Activated CD4-positive, alpha-beta T cell treated with anti-CD3 and anti-CD28 coated beads, Interleukin-2, amount 50 U/mL, for 4 hours (primary cell): ENCODE results near the gene FIZ1.

Source experiments
- DNase-seq, 2 experiments: peaks; one replicate each; pipeline ENCODE4 v3.0.0-alpha.2; 2020

The FIZ1 gene

GRCh38 chr19:55613396-55613795, 14.1 kb upstream of the FIZ1 start:
- no peak for DNase-seq

- DNase-seq, result no peak
Observed at GRCh38 chr19:55611983-55612645, 12.8 kb upstream of the FIZ1 start.

- DNase-seq, result no peak
Observed at GRCh38 chr19:55611300-55611982, 12.1 kb upstream of the FIZ1 start.

GRCh38 chr19:55609326-55609725, 10.0 kb upstream of the FIZ1 start:
- no peak for DNase-seq

GRCh38 chr19:55606817-55607216, 7.5 kb upstream of the FIZ1 start:
- DNase-seq, result no peak

- no peak for DNase-seq
Observed at GRCh38 chr19:55606471-55606787, 7.1 kb upstream of the FIZ1 start.

- DNase-seq, result peak; percentile 59 to 60
Observed at GRCh38 chr19:55605637-55606470, 6.5 kb upstream of the FIZ1 start, which contains the start of gene ZNF865. TSS of gene ZNF865 (plus strand) at chr19:55605647. CDS start at chr19:55613619, 7,972 bp downstream.

- DNase-seq, result peak; percentile 98 to 99
Observed at GRCh38 chr19:55605207-55605636, 5.9 kb upstream of the FIZ1 start.

DNA sequence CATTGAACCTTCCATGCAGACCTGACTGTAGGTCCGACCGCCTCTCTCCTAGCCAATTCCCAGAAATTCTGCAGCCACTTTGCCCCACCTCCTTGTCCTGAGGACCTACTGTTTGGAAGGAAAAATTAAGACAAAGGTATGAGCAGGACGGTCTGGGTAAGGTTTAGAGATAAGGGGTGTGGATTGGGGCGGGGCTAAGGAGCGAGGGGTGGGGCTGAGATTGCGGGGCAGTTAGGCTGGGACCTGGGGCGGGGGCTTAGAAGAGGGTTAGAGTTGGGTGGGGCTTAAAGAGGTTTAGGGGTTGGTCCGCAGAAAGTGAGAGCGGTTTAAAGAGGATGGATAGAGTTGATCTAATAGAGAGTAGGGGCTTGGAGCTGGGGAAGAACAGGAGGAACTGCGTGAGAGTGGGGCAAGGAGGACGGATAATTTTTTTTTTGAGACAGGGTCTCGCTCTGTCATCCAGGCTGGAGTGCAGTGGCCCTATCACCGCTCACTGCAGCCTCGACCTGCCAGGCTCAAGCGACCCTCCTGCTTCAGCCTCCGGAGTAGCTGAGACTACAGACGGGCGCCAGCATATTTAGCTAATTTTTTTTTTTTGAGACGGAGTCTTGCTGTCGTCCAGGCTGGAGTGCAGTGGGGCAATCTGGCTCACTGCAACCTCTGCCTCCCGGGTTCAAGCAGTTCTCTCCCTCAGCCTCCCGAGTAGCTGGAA, 4.4 kb upstream of the FIZ1 start:
- DNase-seq, result no peak

DNA sequence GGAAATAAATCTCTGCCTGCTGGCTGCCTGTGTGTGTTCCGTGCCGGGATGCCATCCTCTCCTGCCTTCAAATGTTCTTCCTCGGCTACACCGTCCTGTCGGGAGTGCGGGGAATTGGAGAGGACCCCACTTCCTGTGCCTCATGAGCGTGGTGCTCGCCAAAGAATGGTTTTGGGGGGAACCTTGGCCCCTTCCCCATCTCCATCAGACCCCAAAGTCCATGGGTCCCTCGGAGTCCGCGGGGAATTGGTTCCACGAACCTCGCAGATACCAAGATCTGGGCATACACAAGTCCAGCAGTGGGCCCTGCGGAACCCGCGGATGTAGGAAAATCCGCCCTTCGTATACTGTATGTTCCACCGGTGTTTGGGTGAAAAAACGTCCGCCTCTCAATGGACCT, 3.8 kb upstream of the FIZ1 start:
- no peak for DNase-seq

GRCh38 chr19:55602104-55603001, 3.0 kb upstream of the FIZ1 start:
- no peak for DNase-seq

GRCh38 chr19:55601084-55601483, 1.8 kb upstream of the FIZ1 start:
- DNase-seq, result no peak

DNA sequence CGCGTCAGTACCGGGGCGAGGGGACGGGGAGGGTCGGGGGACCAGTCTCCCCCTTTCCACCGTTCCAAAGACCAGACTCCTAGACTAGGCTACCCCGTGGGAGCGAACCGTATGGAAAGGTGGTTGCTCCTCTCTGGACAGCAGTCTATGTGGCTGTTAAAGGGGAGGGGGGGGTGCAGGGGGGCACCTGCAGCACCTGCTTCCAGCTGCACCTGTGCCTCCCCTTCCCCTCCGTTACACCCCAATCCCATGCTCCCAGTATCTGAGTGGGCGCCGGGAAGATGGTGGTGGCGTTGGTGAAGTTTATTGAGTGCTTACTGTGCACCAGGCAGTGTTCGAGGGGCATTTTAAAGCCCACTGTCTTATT, 1.3 kb upstream of the FIZ1 start:
- no peak for DNase-seq

GRCh38 chr19:55599842-55600661, 735 bp upstream of the FIZ1 start, which contains the start of gene ZNF524:
TSS of gene ZNF524 (plus strand) at chr19:55600288. CDS start at chr19:55602113, 1,825 bp downstream.
- peak; percentile 76 to 78 for DNase-seq

DNA sequence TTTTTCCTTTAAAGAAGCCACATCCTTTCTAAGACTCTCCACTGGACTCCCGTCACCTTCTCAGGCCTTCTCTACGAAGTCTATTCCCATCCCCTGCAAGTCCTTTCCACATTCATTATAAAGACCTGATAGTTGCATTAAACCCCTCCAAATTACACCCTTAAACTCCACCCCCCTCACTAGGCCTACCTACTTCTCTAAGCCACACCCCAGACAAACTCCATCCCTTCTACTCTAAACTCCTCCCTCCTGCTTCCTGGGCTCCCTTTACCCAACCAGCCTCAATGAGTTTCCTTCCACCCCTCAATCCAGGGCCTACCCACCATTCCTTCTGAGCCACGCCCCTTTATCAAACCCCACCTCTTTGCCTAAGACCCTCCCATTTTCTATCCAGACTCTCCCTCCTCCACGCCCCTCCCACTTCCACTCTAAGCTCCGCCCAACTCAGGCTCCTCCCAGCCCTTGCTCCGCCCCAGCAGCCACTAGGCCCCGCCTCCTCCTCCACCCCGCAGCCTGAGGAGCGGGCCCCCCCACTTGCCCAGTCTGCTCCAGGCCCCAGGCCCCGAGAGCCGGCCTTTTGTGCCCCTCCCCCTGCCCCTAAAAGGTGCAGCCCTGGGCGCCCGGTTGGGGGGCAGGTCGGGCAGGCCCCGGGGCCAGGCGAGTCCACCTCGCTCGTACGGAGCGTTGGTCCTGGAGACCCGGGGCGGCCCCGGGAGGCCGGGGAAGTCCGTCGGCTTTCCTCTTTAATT, 424 bp downstream of the FIZ1 start:
- DNase-seq, result peak; percentile 89 to 90

GRCh38 chr19:55598034-55598433, 1.3 kb downstream of the FIZ1 start:
- no peak for DNase-seq

GRCh38 chr19:55597501-55597921, 1.8 kb downstream of the FIZ1 start:
- DNase-seq, result no peak

DNA sequence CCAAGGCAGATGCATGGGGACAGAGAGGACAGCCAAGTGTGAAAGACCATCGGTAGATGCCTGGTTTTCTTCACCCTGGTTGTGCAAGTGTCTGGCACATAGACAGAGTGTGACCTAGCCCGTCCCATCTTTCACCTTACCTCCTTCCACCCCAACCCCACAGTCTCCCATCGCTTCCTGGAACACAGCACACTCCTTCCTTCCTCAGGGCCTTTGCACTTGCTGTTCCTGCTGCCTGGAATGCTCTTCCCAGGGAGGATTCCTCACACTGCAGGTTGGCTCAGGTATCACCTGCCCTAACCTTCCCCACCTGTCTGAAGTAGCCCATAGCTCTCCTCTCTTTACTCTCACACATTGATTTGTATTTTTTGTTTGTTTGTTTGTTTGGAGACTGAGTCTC, 3.0 kb downstream of the FIZ1 start:
- no peak for DNase-seq

DNA sequence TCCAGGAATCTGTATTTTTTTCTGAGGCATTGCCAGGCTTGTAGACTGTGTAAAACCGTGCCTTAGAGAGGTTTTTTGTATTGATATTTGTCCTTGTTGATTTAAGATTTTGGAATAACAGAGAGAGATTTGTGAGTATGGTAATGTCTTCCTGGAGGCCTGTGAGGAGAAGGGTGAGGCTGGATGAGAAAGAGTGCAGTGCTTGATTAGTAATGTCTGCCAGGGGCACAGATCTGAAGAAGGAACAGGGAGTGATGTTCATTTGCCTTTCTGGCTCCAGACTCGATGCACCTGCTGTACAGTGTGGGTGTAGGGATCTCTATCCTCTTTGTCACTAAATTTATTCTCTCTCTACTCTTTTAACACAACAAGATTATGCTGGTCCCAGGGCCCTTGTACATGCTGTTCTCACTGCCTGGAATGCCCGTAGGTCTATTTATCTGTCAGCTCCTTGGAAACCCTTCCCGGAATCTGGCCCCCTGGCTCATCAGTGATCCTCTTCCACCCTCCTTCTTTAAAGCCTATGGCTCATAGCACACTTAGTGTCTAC, 4.2 kb downstream of the FIZ1 start:
- DNase-seq, result no peak
